ENCODE results near the gene P2RX7. TPM values are rescaled to one million over a fixed set of nuclear protein-coding genes. Genes with fewer than 3 reads are reported as not detected.

Gene P2RX7
- total RNA-seq, 1 donor from 2014 or later = 0.07 TPM

DNA sequence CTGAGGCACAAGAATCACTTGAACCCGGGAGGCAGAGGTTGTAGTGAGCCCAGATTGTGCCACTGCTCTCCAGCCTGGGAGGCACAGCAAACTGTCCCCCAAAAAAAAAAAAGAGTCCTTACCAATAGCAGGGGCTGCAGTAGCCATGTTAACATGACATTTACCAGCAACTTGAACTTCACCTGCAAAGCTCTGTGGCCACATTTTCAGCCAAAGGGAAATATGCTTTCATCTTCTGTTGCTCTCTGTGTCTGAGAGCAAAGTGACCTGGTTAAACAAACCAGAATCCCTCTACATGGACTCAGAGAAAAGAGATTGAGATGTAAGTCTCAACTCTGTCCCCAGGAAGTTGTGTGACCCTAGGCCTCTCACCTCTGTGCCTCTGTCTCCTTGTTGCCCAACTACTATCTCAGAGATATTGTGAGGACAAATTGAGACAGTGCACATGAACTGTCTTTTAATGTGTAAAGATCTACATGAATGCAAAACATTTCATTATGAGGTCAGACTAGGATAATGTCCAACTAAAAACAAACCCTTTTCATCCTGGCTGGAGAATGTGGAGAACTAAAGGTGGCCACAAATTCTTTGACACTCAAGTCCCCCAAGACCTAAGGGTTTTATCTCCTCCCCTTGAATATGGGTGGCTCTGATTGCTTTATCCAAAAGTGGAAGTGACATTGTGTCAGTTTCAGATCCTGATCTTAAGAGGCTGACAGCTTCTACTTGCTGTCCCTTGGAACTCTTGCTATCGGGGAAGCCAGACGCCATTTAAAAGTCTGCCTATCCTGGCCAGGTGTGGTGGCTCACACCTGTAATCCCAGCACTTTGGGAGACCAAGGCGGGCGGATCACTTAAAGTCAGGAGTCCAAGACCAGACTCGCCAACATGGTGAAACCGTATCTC, 52.6 kb downstream of the P2RX7 start:
- TF ChIP-seq, protein P1, sequence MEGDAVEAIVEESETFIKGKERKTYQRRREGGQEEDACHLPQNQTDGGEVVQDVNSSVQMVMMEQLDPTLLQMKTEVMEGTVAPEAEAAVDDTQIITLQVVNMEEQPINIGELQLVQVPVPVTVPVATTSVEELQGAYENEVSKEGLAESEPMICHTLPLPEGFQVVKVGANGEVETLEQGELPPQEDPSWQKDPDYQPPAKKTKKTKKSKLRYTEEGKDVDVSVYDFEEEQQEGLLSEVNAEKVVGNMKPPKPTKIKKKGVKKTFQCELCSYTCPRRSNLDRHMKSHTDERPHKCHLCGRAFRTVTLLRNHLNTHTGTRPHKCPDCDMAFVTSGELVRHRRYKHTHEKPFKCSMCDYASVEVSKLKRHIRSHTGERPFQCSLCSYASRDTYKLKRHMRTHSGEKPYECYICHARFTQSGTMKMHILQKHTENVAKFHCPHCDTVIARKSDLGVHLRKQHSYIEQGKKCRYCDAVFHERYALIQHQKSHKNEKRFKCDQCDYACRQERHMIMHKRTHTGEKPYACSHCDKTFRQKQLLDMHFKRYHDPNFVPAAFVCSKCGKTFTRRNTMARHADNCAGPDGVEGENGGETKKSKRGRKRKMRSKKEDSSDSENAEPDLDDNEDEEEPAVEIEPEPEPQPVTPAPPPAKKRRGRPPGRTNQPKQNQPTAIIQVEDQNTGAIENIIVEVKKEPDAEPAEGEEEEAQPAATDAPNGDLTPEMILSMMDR (IDR thresholded peaks at IDR 0.05; ENCODE audit: insufficient read depth, low read depth, low read length) = no peak
- TF ChIP-seq EZH2 (IDR thresholded peaks at IDR 0.05; ENCODE audit: insufficient read depth, low read length) = no peak
- H3K27me3 ChIP-seq (ENCODE audit: insufficient read depth, low read length) = no peaks in the 10 kb centered on the region
- no peaks in the 10 kb centered on the region for H4K20me1 ChIP-seq (ENCODE audit: insufficient read depth, low read length)
- H3K4me1 ChIP-seq (ENCODE audit: insufficient read depth, low read length) = peaks cover 10% of the 10 kb centered on the region
- Mint-ChIP-seq H3K4me3 (ENCODE audit: unreplicated experiment) (no peak overlapping the region), H3K27me3 (ENCODE audit: low read depth, unreplicated experiment) (peaks cover 2% of the 10 kb centered on the region), H3K4me1 (ENCODE audit: low read depth, unreplicated experiment) (peaks cover 2% of the 10 kb centered on the region), H3K27ac (ENCODE audit: unreplicated experiment) (no peak overlapping the region), H3K36me3 (ENCODE audit: low read depth, unreplicated experiment) (no peaks in the 10 kb centered on the region), H3K9me3 (ENCODE audit: unreplicated experiment) (no peaks in the 10 kb centered on the region)
- no peak overlapping the region for H3K27ac ChIP-seq (ENCODE audit: low read depth, low read length)
- no peak overlapping the region for H3K9ac ChIP-seq (ENCODE audit: low read length)
- DNase-seq (ENCODE audit: low read depth) (no peak), FAIRE-seq (no peak)
- no peak overlapping the region for H2AFZ ChIP-seq (ENCODE audit: low read depth, low read length)
- no peak overlapping the region for H3K4me2 ChIP-seq (ENCODE audit: low read length)
- no peaks in the 10 kb centered on the region for H3K79me2 ChIP-seq (ENCODE audit: insufficient read depth, low read length)
- H3K4me3 ChIP-seq (ENCODE audit: insufficient read depth, low read depth, low read length) = no peak overlapping the region
- H3K36me3 ChIP-seq (ENCODE audit: insufficient read depth, low read length) = no peaks in the 10 kb centered on the region
- peaks cover 3% of the 10 kb centered on the region for H3K9me3 ChIP-seq (ENCODE audit: insufficient read depth, low read depth, low read length)

GRCh38 chr12:121186826-121187225, 54.1 kb downstream of the P2RX7 start:
- Histone ChIP-seq H2AFZ (ENCODE audit: low read depth, low read length) (no peak overlapping the region), H3K9me3 (ENCODE audit: insufficient read depth, low read depth, low read length) (peaks cover 3% of the 10 kb centered on the region), H3K27me3 (ENCODE audit: insufficient read depth, low read length) (no peaks in the 10 kb centered on the region), H3K79me2 (ENCODE audit: insufficient read depth, low read length) (no peaks in the 10 kb centered on the region), H3K27ac (ENCODE audit: low read depth, low read length) (no peak overlapping the region), H3K4me1 (ENCODE audit: insufficient read depth, low read length) (peaks cover 16% of the 10 kb centered on the region), H4K20me1 (ENCODE audit: insufficient read depth, low read length) (no peaks in the 10 kb centered on the region), H3K4me3 (ENCODE audit: insufficient read depth, low read depth, low read length) (no peak overlapping the region), H3K9ac (ENCODE audit: low read length) (no peak overlapping the region), H3K4me2 (ENCODE audit: low read length) (no peak overlapping the region), H3K36me3 (ENCODE audit: insufficient read depth, low read length) (no peaks in the 10 kb centered on the region)
- H3K4me1 Mint-ChIP-seq (ENCODE audit: low read depth, unreplicated experiment) = peaks cover 16% of the 10 kb centered on the region
- H3K27ac Mint-ChIP-seq (ENCODE audit: unreplicated experiment) = no peak overlapping the region
- DNase-seq (ENCODE audit: low read depth) = no peak
- no peak for FAIRE-seq
- H3K9me3 Mint-ChIP-seq (ENCODE audit: unreplicated experiment) = peaks cover 2% of the 10 kb centered on the region
- H3K4me3 Mint-ChIP-seq (ENCODE audit: unreplicated experiment) = no peak overlapping the region
- H3K36me3 Mint-ChIP-seq (ENCODE audit: low read depth, unreplicated experiment) = no peaks in the 10 kb centered on the region
- TF ChIP-seq EZH2 (IDR thresholded peaks at IDR 0.05; ENCODE audit: insufficient read depth, low read length) = no peak
- TF ChIP-seq, protein P1 (IDR thresholded peaks at IDR 0.05; ENCODE audit: insufficient read depth, low read depth, low read length) = no peak
- peaks cover 2% of the 10 kb centered on the region for H3K27me3 Mint-ChIP-seq (ENCODE audit: low read depth, unreplicated experiment)

GRCh38 chr12:121187501-121187900, 54.8 kb downstream of the P2RX7 start:
- H3K4me3 Mint-ChIP-seq (ENCODE audit: unreplicated experiment) = no peak overlapping the region
- H3K4me1 Mint-ChIP-seq (ENCODE audit: low read depth, unreplicated experiment) = peaks cover 22% of the 10 kb centered on the region
- Histone ChIP-seq H3K27ac (ENCODE audit: low read depth, low read length) (no peak overlapping the region), H3K27me3 (ENCODE audit: insufficient read depth, low read length) (no peaks in the 10 kb centered on the region), H2AFZ (ENCODE audit: low read depth, low read length) (no peak overlapping the region), H4K20me1 (ENCODE audit: insufficient read depth, low read length) (no peaks in the 10 kb centered on the region), H3K79me2 (ENCODE audit: insufficient read depth, low read length) (no peaks in the 10 kb centered on the region), H3K9me3 (ENCODE audit: insufficient read depth, low read depth, low read length) (no peaks in the 10 kb centered on the region), H3K36me3 (ENCODE audit: insufficient read depth, low read length) (no peaks in the 10 kb centered on the region), H3K4me2 (ENCODE audit: low read length) (no peak overlapping the region), H3K9ac (ENCODE audit: low read length) (no peak overlapping the region), H3K4me1 (ENCODE audit: insufficient read depth, low read length) (peaks cover 16% of the 10 kb centered on the region), H3K4me3 (ENCODE audit: insufficient read depth, low read depth, low read length) (no peak overlapping the region)
- no peaks in the 10 kb centered on the region for H3K36me3 Mint-ChIP-seq (ENCODE audit: low read depth, unreplicated experiment)
- peaks cover 2% of the 10 kb centered on the region for H3K27me3 Mint-ChIP-seq (ENCODE audit: low read depth, unreplicated experiment)
- TF ChIP-seq EZH2 (IDR thresholded peaks at IDR 0.05; ENCODE audit: insufficient read depth, low read length) = no peak
- TF ChIP-seq, protein P1 (IDR thresholded peaks at IDR 0.05; ENCODE audit: insufficient read depth, low read depth, low read length) = no peak
- no peak overlapping the region for H3K27ac Mint-ChIP-seq (ENCODE audit: unreplicated experiment)
- DNase-seq (ENCODE audit: low read depth) = no peak
- no peak for FAIRE-seq
- peaks cover 2% of the 10 kb centered on the region for H3K9me3 Mint-ChIP-seq (ENCODE audit: unreplicated experiment)
